Transverse colon (tissue), 4 donors: ENCODE results near the gene SUSD3.

Source experiments
- CTCF ChIP-seq, 5 experiments: fragments of 200-600 bp in 3 of 5; fragments of 450-650 bp in 2 of 5; sonication (generic) in 3 of 5; IDR thresholded peaks; 1 replicate in 2 of 5; 2 replicates in 3 of 5; pipeline ENCODE4 v1.5.1; 2016 to 2017; ENCODE audit warnings: antibody characterized with exemption in 5 of 5, inconsistent platforms in 3 of 5, mild to moderate bottlenecking in 2 of 5, moderate library complexity in 1 of 5
- EP300 ChIP-seq: sonication (generic); formaldehyde crosslinking; IDR thresholded peaks from one replicate; pipeline ENCODE4 v1.6.1; 2017; ENCODE audit warnings: antibody characterized with exemption, low read depth
- POLR2A ChIP-seq: fragments of 450-650 bp; IDR thresholded peaks from one replicate; pipeline ENCODE4 v1.6.1; 2016; ENCODE audit warnings: antibody characterized with exemption, mild to moderate bottlenecking, moderate library complexity
- POLR2AphosphoS5 ChIP-seq, 3 donors: sonication (generic); formaldehyde crosslinking; IDR thresholded peaks; one replicate each; pipeline ENCODE4 v1.6.1; 2016; ENCODE audit warnings: antibody characterized with exemption in 3 of 3

DNA sequence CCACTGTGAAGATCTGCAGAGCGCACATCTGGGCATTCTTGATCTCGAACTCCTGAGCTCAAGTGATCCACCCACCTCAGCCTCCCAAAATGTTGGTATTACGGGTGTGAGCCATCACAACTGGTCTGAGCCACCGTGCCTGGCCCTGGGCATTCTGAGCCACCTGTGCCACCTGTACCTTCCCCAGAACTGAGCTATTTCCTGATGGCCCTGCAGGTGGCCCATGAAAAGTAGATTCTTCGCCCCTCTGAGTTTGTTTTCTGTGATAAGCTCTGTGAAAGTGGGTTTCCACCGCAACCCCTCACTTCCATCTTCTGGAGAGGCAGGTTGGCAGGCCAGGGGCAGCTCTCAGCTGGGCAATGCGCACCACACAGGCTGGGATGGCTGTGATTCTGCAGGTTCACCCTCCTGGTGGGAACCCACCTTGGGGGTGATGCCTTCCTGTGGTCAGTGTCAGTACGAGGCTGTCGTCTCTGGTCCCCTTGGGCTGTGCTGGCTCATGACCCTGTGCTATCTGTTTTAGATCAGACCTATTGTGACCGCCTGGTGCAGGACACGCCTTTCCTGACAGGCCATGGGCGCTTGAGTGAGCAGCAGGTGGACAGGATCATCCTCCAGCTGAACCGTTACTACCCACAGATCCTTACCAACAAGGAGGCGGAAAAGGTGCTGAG lies 48.8 kb downstream of the SUSD3 start:
- no peak for TF ChIP-seq CTCF (IDR thresholded peaks at IDR 0.05)
- no peak for TF ChIP-seq POLR2A
- TF ChIP-seq POLR2AphosphoS5 (IDR thresholded peaks at IDR 0.05), result no peak
- TF ChIP-seq EP300, result no peak
